Prostate gland (tissue), 2 donors: Measurements from ENCODE around the gene TKTL1. TPM values are rescaled to one million over a fixed set of nuclear protein-coding genes. Genes with fewer than 3 reads are reported as not detected.

Experiments
- DNase-seq: peaks from one replicate; pipeline ENCODE4 v3.0.0-alpha.2; 2019; ENCODE audit warnings: low spot score
- H3K27ac ChIP-seq, 2 donors: fragments of 200-600 bp; sonication (generic); 2 replicates each; pipeline ENCODE4 v1.5.1; 2017 to 2019
- H3K27me3 ChIP-seq: fragments of 200-600 bp; sonication (generic); replicated peaks from 2 replicates; pipeline ENCODE4 v1.5.1; 2019; ENCODE audit not compliant: insufficient read depth
- H3K36me3 ChIP-seq, 2 donors: fragments of 200-600 bp; sonication (generic); 1 replicate in 1 of 2; 2 replicates in 1 of 2; pipeline versions ENCODE4 v1.5.1 to v1.8.1; 2017 to 2019
- H3K4me1 ChIP-seq: fragments of 200-600 bp; sonication (generic); replicated peaks from 2 replicates; pipeline ENCODE4 v1.5.1; 2019
- H3K4me3 ChIP-seq, 2 donors: fragments of 200-600 bp; sonication (generic); 2 replicates each; pipeline ENCODE4 v1.5.1; 2017 to 2019
- H3K9me3 ChIP-seq: fragments of 200-600 bp; sonication (generic); 2 replicates; pipeline ENCODE4 v1.5.1; 2017
- POLR2A ChIP-seq: fragments of 450-650 bp; IDR thresholded peaks from one replicate; pipeline ENCODE4 v1.6.1; 2016; ENCODE audit warnings: antibody characterized with exemption, mild to moderate bottlenecking
- POLR2AphosphoS5 ChIP-seq: sonication (generic); formaldehyde crosslinking; IDR thresholded peaks from one replicate; pipeline ENCODE4 v1.6.1; 2017; ENCODE audit warnings: antibody characterized with exemption
- WGBS: methylation state at CpG from one replicate; pipeline ENCODE4 v1.1.5; 2018; 5-methylcytosine and 5-hydroxymethylcytosine counted together
- intact Hi-C: fragments of 100-400 bp; cut with DNase I; formaldehyde crosslinking; loops from one replicate; pipeline ENCODE4 v1.14.2; 2022
- total RNA-seq, 2 donors: library from RNA; depleted of rRNA; stranded (reverse); fragments of >200 nt; gene quantifications; one replicate each; pipeline ENCODE4 v1.1.0, GENCODE V29; 2016
- TF ChIP-seq, protein P1 (sequence below), 4 experiments: fragments of 200-600 bp in 2 of 4; fragments of 450-650 bp in 2 of 4; sonication (generic) in 2 of 4; IDR thresholded peaks; 1 replicate in 3 of 4; 2 replicates in 1 of 4; pipeline ENCODE4 v1.5.1; 2016 to 2019; ENCODE audit warnings: antibody characterized with exemption in 4 of 4, mild to moderate bottlenecking in 2 of 4, moderate library complexity in 2 of 4

The TKTL1 gene
- total RNA-seq, 2 donors from 2014 or later, result 113 TPM; not detected in 1

DNA sequence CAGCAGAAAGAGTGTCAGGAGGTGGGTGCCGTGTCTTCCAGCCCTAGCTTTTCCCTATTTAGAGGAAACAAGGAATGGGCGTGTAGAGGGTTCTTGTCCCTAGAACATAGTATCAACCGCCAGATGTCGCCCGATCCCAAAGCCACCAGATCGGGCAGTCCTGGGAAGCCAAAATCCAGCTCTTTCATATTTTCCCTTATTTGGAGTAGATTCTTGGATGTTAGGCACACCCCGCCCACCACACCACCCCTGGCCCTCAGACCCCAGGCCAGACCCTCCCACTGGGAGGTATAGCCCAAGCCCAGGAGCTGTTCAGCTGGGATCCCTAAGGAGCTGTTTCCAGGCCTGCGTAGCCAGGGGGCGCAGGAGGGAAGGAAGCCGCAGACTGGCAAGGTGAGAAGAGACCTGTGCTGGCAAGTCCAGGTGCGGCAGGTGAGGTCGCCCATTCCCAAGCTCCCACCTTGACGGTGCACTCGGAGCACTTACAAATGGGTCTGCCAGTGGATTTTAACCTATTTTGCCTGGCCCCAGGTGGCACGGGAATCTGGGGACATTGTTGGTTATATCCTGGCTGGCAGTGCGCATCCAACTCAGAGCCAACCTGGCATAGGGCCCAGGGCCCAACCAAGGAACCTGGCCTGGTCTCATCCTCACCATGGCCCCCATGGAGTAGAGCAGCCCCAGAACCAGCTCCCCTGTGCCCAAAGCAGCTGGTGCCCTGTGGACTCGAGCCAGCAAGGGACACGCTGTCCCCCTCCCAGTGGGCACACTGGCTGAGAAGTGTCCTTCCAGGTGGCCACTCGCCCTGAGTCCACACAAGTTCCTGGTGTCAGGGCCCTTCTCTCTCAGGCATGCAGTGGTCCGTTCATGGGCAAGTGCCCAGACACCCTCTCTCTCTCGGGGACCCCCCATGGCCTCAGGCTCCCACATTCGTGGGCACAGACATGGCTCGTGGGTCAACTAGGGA is 78.0 kb downstream of the TKTL1 start:
- DNase-seq, result peak; percentile 70
- Histone ChIP-seq H3K27me3 (no peaks in the 10 kb centered on the region), H3K4me1 (no peaks in the 10 kb centered on the region), H3K9me3 (no peaks in the 10 kb centered on the region), H3K27ac (peak overlapping the region; percentile 81 to 87), H3K4me3 (peak overlapping the region; percentile 27 to 30), H3K36me3 (no peaks in the 10 kb centered on the region)
- TF ChIP-seq POLR2A, result peak; percentile 21
- TF ChIP-seq, protein P1, sequence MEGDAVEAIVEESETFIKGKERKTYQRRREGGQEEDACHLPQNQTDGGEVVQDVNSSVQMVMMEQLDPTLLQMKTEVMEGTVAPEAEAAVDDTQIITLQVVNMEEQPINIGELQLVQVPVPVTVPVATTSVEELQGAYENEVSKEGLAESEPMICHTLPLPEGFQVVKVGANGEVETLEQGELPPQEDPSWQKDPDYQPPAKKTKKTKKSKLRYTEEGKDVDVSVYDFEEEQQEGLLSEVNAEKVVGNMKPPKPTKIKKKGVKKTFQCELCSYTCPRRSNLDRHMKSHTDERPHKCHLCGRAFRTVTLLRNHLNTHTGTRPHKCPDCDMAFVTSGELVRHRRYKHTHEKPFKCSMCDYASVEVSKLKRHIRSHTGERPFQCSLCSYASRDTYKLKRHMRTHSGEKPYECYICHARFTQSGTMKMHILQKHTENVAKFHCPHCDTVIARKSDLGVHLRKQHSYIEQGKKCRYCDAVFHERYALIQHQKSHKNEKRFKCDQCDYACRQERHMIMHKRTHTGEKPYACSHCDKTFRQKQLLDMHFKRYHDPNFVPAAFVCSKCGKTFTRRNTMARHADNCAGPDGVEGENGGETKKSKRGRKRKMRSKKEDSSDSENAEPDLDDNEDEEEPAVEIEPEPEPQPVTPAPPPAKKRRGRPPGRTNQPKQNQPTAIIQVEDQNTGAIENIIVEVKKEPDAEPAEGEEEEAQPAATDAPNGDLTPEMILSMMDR (IDR thresholded peaks at IDR 0.05), result peak; percentile 34 to 83 (median 71)
- TF ChIP-seq POLR2AphosphoS5, result peak; percentile 58
- intact Hi-C loops, result no loop called here
- WGBS, result 4% methylated on average over 18 of the region's 23 CpGs

DNA sequence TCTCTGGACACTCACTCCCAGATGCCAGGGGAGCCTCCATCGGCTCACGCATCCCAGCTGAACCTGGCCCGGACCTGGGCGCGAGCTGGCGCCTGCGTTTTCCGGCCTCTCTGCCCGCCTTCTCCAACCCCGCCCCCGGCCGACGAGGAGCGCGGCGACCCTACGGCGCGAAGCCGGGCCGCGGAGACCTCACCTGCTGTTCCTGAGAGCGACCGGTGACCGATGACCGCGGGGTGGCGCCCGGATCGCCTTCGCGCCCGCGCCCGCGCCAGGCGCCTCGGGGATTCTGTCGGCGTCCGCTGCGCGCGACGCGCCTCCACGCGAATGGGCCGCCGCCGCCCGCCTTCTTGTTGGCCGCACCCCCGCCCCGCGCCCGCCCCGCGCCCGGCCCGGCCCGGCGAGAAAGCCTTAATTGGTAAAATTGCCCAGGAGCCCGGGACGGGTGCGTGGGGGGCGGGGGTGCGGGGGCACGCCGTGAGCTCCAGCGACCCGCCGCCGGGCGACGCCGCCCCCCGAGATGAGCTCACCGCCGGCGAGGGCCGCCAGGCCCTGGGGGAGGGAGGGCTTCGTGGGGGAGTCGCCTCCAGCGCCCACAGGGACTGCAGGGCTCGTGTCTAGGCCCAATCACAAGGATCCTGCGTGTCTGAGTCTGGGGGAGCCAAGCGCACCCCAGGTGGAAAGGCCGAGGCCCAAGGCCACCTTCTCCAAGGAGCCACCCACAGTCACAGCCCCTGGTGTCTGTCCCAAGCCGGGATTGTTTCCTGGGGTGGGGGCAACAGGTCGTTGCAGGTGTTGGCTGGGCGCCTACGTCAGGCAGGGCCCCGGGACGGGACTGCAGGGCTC is 78.9 kb downstream of the TKTL1 start, which contains the start of gene FLNA:
TSS of gene FLNA (minus strand) at position 322 of the 843 bp plus-strand sequence. CDS start 3,389 bp downstream, outside the sequence.
- Histone ChIP-seq H3K27me3 (no peaks in the 10 kb centered on the region), H3K36me3 (no peaks in the 10 kb centered on the region), H3K27ac (peak within 1 kb of the TSS; percentile 81 to 87), H3K4me1 (no peaks in the 10 kb centered on the region), H3K9me3 (no peaks in the 10 kb centered on the region), H3K4me3 (peak within 1 kb of the TSS; percentile 27 to 30)
- no peak for TF ChIP-seq POLR2A
- TF ChIP-seq, protein P1 (IDR thresholded peaks at IDR 0.05), result peak in 2 of 4 experiments; percentile 27 to 33
- no peak for DNase-seq
- WGBS, result 0% methylated on average over 14 of the region's 95 CpGs
- intact Hi-C loops, result no loop called here

DNA sequence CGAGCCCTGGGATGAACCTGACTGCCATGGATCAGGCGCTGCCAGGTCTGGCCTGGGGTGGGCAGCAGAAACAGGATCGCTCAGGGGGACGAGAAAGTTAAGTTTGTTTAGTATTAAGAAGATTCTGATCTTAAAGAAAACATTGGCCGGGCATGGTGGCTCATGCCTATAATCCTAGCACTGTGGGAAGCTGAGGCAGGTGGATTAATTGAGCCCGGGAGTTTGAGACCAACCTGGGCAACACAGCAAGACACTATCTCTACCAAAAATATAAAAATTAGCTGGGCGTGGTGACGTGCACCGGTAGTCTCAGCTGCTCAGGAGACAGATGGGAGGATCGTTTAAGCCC is 79.5 kb downstream of the TKTL1 start:
- Histone ChIP-seq H3K27ac (peak overlapping the region; percentile 81 to 87), H3K4me3 (no peak overlapping the region), H3K9me3 (no peaks in the 10 kb centered on the region), H3K27me3 (no peaks in the 10 kb centered on the region), H3K36me3 (no peaks in the 10 kb centered on the region), H3K4me1 (no peaks in the 10 kb centered on the region)
- 39% methylated on average over 5 of the region's 10 CpGs for WGBS
- DNase-seq, result no peak
- TF ChIP-seq POLR2AphosphoS5 (no peak), POLR2A (no peak)
- TF ChIP-seq, protein P1 (IDR thresholded peaks at IDR 0.05), result no peak
- intact Hi-C loops, result no loop called here

DNA sequence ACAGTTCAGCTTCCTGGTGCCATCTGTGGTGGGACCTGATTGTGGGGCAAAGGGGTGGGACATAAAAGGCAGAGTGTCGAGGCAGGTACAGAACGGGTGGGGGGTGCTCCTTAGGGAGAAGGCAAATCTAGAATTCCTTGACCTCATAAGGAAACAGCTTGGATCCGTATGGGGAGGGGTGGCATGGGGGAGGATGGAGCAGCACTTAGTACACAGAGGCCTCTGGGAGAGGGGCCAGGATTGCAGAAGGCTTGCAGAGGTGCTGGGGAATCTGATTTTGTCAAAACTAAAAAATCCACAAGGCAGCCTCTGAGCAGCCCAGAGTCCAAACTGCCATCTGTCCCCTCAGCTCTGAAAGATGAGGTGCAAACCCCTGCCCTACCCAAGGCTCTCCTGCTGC is 81.2 kb downstream of the TKTL1 start:
- intact Hi-C loops, result no loop called here
- Histone ChIP-seq H3K4me1 (no peaks in the 10 kb centered on the region), H3K27me3 (no peaks in the 10 kb centered on the region), H3K9me3 (no peaks in the 10 kb centered on the region), H3K27ac (peak overlapping the region; percentile 98), H3K36me3 (no peaks in the 10 kb centered on the region), H3K4me3 (no peak overlapping the region)
- DNase-seq, result no peak
- WGBS, result 57% methylated on average over 3 of the region's 3 CpGs
- TF ChIP-seq POLR2A (no peak), POLR2AphosphoS5 (no peak)
- TF ChIP-seq, protein P1 (IDR thresholded peaks at IDR 0.05), result no peak
